T-helper 2 cell treated with Interferon-gamma antibody and Interleukin-4, amounts not matched to agents 5 μg/mL and 100 μg/mL, for 36 hours (primary cell): ENCODE measurements around the gene COL5A3.
"Not testable (repeated sequence)": the region's sequence is repeated elsewhere in the genome, so short reads cannot be mapped to it uniquely, and the experiment has no call there.

Experiments used
- DNase-seq: peaks from one replicate; pipeline ENCODE4 v3.0.0; 2021; ENCODE audit warnings: low spot score
- H3K27ac Mint-ChIP-seq: one replicate; pipeline ENCODE4 v1.8.0; 2021; ENCODE audit warnings: mild to moderate bottlenecking, mixed read lengths
- H3K27me3 Mint-ChIP-seq: one replicate; pipeline ENCODE4 v1.8.0; 2021; ENCODE audit warnings: low read depth, mixed read lengths
- H3K36me3 Mint-ChIP-seq: one replicate; pipeline ENCODE4 v1.8.0; 2021; ENCODE audit warnings: low read depth, mixed read lengths
- H3K4me1 Mint-ChIP-seq: one replicate; pipeline ENCODE4 v1.8.0; 2021; ENCODE audit warnings: low read depth, mixed read lengths
- H3K4me3 Mint-ChIP-seq: one replicate; pipeline ENCODE4 v1.8.0; 2022; ENCODE audit warnings: mild to moderate bottlenecking, moderate library complexity, mixed read lengths
- H3K9me3 Mint-ChIP-seq: one replicate; pipeline ENCODE4 v1.8.0; 2021; ENCODE audit warnings: mixed read lengths

The COL5A3 gene

DNA sequence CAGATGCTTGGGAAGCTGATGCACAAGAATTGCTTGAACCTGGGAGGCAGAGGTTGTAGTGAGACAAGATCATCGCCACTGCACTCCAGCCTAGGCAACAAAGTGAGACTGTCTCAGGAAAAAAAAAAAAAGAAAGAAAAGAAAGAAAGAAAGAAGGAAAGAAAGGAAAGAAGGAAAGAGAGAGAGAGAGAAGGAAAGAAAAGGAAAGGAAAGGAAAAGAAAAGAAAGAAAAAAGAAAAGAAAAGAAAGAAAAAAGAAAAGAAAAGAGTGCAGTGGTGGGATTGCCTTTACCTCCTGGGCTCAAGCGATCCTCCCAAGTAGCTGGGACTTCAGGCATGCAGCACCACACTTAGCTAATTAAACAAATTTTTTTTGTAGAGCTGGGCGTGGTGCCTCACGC is 86.9 kb downstream of the COL5A3 start:
- Mint-ChIP-seq H3K36me3 (no peaks in the 10 kb centered on the region), H3K27ac (no peak overlapping the region), H3K9me3 (no peaks in the 10 kb centered on the region), H3K27me3 (no peaks in the 10 kb centered on the region), H3K4me1 (no peaks in the 10 kb centered on the region), H3K4me3 (no peak overlapping the region)
- no peak for DNase-seq

DNA sequence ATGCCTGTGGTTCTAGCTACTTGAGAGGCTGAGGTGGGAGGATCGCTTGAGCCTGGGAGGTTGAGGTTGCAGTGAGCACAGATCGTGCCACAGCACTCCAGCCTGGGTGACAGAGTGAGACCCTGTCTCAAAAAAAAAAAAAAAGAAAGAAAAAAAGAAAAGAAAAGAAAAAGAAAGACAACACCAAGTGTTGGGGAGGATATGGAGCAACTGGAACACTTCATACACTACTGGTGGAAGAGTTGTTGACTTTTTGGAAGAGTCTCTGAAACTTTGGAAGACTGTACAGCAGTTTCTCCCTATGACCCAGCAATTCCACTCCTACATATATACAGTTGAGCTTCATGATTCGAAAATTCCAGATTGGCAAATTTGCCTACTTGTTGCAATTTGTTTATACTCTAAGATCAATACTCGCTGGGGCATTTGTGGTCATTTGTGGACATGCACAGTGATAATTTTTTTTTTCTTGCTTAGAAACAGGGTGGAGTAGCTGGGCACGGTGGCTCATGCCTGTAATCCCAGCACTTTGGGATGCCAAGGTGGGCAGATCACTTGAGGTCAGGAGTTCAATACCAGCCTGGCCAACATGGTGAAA is 87.4 kb downstream of the COL5A3 start:
- H3K27ac Mint-ChIP-seq, H3K4me3 Mint-ChIP-seq, H3K4me1 Mint-ChIP-seq, H3K9me3 Mint-ChIP-seq, DNase-seq, H3K36me3 Mint-ChIP-seq, H3K27me3 Mint-ChIP-seq: not testable (repeated sequence)

- Mint-ChIP-seq H3K4me3 (no peak overlapping the region), H3K9me3 (no peaks in the 10 kb centered on the region), H3K27ac (no peak overlapping the region), H3K36me3 (no peaks in the 10 kb centered on the region), H3K4me1 (peaks cover 9% of the 10 kb centered on the region), H3K27me3 (peaks cover 14% of the 10 kb centered on the region)
- DNase-seq = no peak
Measured at GRCh38 chr19:9917321-9917720, 93.0 kb downstream of the COL5A3 start.

DNA sequence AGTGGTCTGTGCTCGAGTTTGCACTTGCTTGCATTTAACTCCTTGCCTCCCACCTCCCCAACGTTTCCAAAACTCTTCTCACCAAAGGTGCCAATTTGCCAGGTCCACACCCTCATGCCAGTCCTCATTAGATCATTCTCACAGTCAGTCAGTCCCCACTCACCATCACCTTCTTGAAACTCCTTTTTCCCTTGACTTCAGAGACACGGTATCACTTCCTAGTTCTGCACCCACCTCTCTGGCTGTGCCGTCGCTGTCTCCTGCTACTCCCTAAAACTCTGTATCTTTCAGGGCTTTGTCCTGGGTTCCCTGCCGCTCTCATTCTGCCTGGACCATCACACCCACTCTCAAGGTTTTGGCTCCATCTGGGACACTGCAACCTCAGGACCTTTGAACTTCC is 93.6 kb downstream of the COL5A3 start:
- no peak for DNase-seq
- Mint-ChIP-seq H3K9me3 (no peaks in the 10 kb centered on the region), H3K27me3 (peaks cover 14% of the 10 kb centered on the region), H3K4me1 (peaks cover 9% of the 10 kb centered on the region), H3K4me3 (no peak overlapping the region), H3K36me3 (no peaks in the 10 kb centered on the region), H3K27ac (no peak overlapping the region)

- Mint-ChIP-seq H3K27me3 (peaks cover 18% of the 10 kb centered on the region), H3K9me3 (no peaks in the 10 kb centered on the region), H3K4me1 (peaks cover 9% of the 10 kb centered on the region), H3K36me3 (no peaks in the 10 kb centered on the region), H3K27ac (no peak overlapping the region), H3K4me3 (peak overlapping the region; percentile 70)
- DNase-seq = peak; percentile 84
Measured at GRCh38 chr19:9914315-9915207, 95.7 kb downstream of the COL5A3 start.

- Mint-ChIP-seq H3K27me3 (peaks cover 20% of the 10 kb centered on the region), H3K4me1 (peaks cover 9% of the 10 kb centered on the region), H3K36me3 (no peaks in the 10 kb centered on the region), H3K9me3 (no peaks in the 10 kb centered on the region), H3K4me3 (peak overlapping the region; percentile 70), H3K27ac (no peak overlapping the region)
- no peak for DNase-seq
Measured at GRCh38 chr19:9914001-9914314, 96.3 kb downstream of the COL5A3 start.

DNA sequence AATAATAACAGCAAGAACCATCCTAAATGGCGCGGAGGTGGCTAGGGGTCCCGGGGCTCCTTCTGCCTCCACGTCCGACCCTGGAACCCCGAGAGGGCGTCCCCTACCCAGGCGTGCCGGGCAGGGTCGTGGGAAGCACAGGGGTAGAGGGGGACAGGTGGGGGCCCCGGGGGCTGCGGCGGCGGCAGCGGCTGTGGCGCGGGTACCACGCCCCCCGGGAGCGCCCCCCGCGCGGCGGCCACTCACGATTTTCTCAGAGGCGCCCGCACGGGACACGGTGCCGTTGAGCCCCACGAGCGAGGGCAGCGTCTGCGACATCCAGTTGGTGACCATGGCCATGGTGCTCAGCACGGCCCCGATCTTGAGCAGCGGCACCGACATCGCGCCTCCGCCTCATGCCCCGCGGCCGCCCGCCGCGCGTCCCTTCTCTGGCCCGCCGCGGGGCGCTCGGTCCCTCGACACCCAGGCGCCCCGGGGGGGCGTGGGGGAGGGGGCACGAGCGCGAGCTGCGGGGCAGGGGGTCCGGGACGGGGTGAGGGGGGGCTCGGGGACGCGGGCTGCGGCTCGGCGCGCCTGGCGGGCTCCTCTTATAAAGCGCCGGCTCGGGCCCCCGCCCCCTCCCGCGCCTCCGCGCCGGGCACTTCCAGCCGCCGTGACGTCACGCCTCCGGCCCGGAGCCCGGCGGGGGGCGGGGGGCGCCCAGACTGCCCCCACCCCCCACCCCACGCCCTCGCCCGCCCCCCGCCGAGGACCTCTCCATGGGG is 96.9 kb downstream of the COL5A3 start:
- Mint-ChIP-seq H3K27me3 (peaks cover 20% of the 10 kb centered on the region), H3K9me3 (no peaks in the 10 kb centered on the region), H3K36me3 (no peaks in the 10 kb centered on the region), H3K27ac (no peak overlapping the region), H3K4me3 (peak overlapping the region; percentile 69), H3K4me1 (peaks cover 9% of the 10 kb centered on the region)
- DNase-seq = peak; percentile 21

GRCh38 chr19:9912551-9913236 is 97.6 kb downstream of the COL5A3 start:
- peaks cover 9% of the 10 kb centered on the region for H3K4me1 Mint-ChIP-seq
- H3K27ac Mint-ChIP-seq = no peak overlapping the region
- no peaks in the 10 kb centered on the region for H3K9me3 Mint-ChIP-seq
- DNase-seq = no peak
- H3K27me3 Mint-ChIP-seq = peaks cover 20% of the 10 kb centered on the region
- peak overlapping the region; percentile 69 for H3K4me3 Mint-ChIP-seq
- no peaks in the 10 kb centered on the region for H3K36me3 Mint-ChIP-seq

DNA sequence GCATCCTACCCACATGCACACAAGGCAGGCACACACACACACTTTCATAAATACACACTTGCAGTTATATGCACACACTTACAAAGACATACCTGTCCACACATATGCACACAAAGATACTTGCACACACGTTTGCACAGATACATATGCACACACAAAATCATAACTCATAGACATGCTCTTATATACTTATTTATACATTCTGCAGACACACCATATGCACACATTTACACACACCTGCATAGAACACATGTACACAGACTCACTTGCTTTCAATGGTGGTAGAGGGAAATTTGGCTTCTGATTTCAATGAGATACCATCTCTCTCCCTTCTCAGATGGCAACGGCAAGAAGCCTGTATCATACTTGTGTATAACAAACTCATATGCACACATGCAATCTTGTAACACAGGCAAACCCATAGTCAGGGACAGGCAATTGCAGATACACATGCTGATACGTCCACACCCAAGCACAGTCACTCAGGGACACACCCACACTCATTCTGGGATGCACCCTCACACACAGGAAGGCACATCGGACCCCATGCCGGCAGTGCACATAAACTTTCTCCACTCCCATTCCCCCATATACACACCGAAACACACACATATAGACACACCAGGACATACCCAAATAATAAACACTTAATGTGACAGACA is 98.6 kb downstream of the COL5A3 start:
- Mint-ChIP-seq H3K9me3 (no peaks in the 10 kb centered on the region), H3K4me3 (no peak overlapping the region), H3K27ac (no peak overlapping the region), H3K36me3 (no peaks in the 10 kb centered on the region), H3K27me3 (peaks cover 13% of the 10 kb centered on the region), H3K4me1 (peaks cover 5% of the 10 kb centered on the region)
- DNase-seq = no peak

- no peak for DNase-seq
- H3K4me1 Mint-ChIP-seq = peaks cover 5% of the 10 kb centered on the region
- H3K4me3 Mint-ChIP-seq = no peak overlapping the region
- H3K27me3 Mint-ChIP-seq = peaks cover 11% of the 10 kb centered on the region
- H3K9me3 Mint-ChIP-seq = no peaks in the 10 kb centered on the region
- H3K36me3 Mint-ChIP-seq = no peaks in the 10 kb centered on the region
- no peak overlapping the region for H3K27ac Mint-ChIP-seq
Measured at GRCh38 chr19:9910625-9911024, 99.7 kb downstream of the COL5A3 start.
